Measurements from ENCODE around the gene CHAD. TPM values are rescaled to one million over a fixed set of nuclear protein-coding genes. Genes with fewer than 3 reads are reported as not detected.

Gene CHAD
- polyA plus RNA-seq, 4 donors: 0.66 to 3.2 (median 2.8) TPM

DNA sequence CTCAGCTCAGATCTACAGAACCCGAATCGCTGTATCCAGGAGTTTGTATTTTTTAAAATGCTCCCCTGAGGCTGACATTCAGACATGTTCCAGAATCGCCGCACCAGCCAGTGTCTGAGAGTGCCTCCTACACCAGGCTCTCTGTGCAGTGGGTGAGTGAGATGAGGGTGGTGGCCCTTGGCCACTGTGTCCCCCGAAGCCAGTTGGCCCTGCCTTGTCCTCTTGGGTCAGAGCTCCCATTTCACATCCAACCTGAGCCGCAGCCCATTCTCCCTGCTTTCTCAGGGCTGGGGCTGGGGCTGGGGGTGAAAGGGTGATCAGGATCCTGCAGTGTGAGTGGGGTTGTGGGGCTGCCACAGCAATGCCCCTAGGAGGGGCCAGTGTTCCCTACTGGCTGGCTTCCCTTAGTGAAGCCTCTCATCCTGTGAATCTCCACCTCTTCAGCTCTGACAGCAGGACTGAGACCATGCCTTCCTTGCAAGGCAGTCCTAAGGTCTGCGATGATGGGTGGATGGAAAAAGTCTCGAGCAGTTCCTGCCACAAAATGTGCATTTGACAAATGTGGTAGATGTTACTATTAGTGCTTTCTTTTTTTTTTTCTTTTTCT lies 26.6 kb upstream of the CHAD start:
- no peak for DNase-seq (ENCODE audit: low read depth in 4 of 4, low spot score in 3 of 4)

DNA sequence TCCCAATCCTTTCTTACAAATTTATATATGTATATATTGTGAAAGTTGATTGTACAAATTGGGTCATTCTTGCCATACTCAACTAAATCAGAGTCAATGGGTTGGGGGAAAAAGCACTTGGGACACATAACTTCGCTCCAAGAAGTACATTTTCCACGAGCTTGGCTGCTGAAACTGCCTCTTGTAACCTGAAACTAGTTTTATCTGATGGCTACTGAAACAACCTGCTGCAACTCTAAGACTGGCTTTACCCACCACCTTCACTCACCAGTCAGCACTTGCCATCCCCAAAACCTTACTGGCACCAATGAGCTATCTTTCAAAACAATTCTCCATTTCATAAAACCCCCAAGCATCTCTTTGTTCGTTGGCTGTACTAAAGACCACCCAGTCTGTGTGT lies 25.1 kb upstream of the CHAD start:
- no peak for DNase-seq (ENCODE audit: low read depth in 4 of 4, low spot score in 3 of 4)

DNA sequence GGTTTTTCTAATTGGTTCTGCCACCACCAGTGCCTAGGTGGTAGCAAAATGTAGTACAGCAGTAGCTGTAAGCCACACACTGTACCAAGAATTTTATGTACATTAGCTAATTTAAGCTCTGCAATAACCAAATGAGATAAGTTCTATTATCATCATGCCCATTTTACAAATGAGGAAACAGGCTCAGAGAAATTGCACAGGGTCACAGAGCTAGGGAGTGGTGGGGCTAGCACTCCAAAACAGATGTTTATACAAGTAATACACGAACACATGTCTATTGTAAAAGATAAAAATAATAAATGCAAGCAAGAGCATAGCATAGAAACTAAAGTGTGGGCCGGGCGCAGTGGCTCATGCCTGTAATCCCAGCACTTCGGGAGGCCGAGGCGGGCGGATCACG lies 23.5 kb upstream of the CHAD start:
- no peak for DNase-seq (ENCODE audit: low read depth in 4 of 4, low spot score in 3 of 4)

DNA sequence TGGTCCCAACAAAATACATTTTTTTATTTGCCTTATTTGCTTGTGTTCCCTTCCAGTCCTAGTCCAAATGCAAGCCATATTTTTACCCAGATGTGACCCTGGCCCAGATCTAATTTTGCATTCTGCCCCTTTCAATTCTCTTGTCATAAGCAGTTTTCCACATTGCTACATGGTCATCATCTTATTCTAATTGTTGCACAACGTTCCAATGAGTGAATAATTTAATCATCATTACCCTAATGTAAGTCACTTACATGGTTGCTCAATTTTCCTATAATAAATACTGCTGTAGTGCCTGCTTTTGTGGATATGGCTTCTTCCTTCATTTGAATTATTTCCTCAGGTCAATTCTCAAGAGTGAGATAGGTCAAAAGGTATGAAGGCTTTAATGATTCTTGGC lies 22.8 kb upstream of the CHAD start:
- no peak for DNase-seq (ENCODE audit: low read depth in 4 of 4, low spot score in 3 of 4)

DNA sequence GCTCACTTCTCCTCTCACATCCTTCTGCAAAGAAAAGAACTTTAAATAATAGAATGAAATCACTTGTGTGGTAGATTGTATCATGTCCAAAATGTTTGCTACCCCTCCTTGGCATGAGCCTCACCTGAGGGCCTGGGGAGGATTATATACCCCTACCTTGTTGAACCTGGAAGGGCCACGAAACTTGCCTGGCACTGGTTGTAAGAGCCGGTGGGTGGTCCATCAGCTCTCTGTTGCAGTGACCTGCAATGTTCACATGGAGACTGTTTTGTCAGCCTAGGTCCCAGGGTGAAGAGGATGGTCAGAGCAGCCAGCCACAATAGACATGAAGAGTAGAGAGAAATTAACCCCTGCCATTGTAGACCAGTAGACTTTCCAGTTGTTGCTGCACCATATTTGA lies 20.2 kb upstream of the CHAD start:
- DNase-seq (ENCODE audit: low read depth in 4 of 4, low spot score in 3 of 4): no peak

DNA sequence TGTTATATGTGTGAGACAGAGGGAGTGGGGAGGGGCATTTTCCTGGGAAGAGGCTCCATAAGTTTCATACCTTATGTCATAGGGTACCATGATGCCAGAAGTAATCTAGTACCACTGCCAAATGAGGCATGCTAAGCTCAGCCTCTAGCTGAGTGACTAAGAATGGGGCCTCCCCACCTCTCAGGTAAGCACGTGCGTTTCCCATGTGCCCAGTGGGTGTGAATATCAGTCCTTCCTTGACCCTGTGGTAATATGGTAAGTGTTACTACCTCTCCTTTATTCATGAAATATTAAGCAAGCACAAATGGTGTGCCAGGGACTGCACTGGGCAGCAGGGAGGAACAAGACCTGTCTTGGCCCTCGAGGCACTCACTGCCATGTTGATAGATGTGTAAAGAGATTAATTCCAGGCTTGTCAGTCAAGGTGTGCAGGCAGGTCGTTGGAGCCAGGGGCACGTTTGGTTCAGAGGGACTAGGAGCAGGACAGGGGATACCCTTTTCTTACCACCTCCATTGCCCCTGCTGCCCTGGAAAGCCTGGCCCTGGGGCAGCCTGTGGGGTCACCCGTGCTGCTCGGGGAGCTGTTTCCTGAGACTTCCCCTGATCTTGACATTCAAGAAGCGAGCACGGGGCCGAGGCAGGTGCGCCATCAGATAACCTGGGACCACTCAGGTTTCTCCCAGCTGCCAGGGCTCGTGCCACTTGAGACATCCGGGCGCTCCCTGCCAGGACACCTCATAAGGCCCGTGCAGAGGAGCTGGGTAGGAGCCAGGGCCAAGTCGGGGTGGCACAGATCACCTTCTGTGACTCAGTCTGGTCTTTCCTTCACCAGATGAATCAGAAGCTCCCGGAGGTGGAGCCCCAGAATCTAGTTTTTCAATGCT lies 18.8 kb upstream of the CHAD start:
- DNase-seq (ENCODE audit: low read depth in 4 of 4, low spot score in 3 of 4): no peak

DNA sequence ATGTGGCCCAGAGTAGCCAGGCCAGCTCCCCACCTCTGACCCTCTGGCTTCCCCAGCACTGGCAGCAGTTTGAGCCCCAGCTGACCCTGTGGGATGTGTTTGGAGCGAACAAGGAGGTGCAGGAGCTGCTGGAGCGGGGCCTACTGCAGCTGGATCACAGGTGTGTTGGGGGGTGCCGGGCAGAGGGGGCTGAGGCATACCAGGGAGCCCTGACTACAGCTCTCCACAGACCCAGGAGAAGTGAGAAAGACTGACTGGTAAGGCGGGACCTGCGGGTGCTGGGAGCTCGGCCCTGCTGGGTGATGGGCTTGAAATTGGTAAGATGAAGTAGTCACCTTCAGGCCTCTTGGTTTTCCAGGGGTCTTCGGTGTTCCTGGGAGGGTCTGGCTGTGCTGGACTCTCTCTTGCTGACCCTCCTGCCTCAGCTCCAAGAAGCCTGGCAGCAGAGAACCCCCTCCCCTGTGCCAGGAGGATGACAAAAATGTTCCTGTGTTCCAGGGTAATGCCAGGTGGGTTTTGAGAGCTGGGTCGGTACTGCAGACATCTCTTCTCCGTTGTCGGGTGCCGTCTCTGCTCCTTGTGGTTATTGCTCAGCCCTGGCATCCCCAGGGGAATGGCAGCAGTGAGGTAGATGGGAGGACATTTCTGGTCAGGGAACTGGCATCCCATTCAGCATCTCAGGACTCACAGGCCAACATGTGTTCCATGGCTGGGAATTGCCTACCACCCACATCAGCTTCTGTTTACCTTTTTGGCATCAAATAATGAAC lies 15.9 kb upstream of the CHAD start:
- no peak for DNase-seq (ENCODE audit: low read depth in 4 of 4, low spot score in 3 of 4)

DNA sequence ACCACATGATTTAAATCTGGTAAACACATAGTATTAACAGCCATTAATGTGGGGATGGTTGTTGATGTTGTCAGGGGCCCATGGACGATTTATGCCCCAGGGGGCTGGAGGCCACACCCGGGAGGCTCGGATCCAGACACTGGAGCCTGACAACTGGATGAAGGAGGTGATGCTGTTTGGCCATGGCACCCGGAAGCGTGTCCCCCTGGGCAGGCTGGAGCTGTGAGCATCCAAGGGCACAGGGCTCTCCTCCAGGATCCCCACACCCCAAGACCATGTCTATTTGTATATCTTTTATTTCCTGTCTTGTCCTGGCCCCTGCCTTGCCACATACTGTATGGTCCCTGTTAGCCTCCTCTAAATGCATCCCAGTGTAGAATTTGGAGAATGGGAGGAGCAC lies 14.6 kb upstream of the CHAD start:
- no peak for DNase-seq (ENCODE audit: low read depth in 4 of 4, low spot score in 3 of 4)

DNA sequence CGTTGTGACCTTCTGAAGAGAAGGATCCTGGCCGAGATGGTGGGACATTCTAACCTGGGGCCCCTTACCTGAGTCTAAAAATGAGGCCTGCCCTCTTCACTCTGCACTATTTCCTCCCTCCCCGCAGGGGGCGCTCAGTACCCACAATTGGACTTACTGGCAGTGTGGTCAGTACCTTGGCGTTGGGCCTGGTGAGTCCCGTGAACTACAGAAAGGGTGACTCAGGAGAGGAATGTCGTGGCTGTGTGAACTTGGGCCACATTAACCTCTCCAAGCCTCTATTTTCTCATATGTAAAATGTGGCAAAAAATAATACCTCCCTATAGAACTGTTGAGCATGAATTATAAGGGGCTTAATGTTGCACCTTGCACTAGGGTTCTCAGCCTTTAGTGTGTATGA lies 13.8 kb upstream of the CHAD start:
- DNase-seq (ENCODE audit: low read depth in 4 of 4, low spot score in 3 of 4): peak in 2 of 4 donors; percentile 67 to 79

DNA sequence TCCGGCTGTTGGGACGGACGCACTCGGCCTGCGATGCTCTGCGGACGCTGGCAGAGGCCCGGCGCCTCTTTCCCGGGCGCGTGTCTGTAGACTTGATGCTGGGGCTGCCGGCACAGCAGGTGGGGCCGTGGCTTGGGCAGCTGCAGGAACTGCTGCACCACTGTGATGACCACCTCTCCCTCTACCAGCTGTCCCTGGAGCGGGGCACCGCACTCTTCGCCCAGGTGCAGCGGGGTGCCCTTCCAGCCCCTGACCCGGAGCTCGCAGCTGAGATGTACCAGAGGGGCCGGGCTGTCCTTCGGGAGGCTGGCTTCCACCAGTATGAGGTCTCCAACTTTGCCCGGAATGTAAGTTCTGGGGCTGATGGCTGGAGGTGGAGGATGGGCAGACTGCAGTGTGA lies 13.4 kb upstream of the CHAD start:
- no peak for DNase-seq (ENCODE audit: low read depth in 4 of 4, low spot score in 3 of 4)

DNA sequence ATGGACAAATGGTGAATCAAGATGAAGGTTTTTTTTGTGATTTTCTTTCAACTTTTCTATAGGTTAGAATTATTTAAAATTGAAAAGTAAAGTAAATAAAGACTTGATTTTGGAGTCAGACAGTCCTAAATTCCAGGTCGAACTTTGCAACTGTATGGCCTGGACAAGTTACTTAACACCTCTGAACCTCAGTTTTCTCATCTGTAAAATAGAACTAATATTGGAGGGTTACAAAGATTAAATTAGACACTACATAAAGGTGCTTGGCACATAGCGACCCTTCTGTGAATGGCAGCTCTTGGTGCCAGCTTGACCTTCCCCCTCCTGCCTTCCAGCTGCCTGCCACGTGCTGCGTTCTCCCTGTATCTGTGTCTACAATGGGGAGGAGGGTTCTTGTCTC lies 13.0 kb upstream of the CHAD start:
- DNase-seq (ENCODE audit: low read depth in 4 of 4, low spot score in 3 of 4): no peak

DNA sequence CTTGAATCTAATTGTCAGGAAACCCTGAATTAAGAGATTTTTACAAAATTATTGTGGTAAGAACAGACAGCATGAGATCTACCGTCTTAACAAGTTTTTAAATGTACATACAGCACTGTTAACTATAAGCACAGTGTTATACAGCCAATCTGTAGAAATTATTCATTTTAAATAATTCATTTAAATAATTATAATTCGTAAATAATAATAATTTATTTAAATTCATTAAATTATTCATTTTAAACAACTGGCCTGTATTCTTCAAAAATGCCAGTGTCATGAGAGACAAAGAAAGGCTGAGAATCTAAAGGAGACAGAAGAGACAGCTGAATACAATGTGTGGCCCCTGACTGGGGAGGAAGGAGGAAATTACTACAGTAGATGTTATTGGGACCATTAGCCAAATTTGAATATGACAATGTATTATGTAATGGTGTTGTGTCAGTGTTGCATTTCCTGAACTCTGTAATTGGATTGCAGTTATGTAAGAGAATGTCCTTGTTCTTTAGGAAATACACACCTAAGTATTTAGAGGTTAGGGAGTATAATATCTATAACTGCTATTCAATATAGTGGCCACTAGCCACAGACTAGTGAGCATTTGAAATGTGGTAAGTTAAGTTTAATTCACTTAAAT lies 12.3 kb upstream of the CHAD start:
- DNase-seq (ENCODE audit: low read depth in 4 of 4, low spot score in 3 of 4): no peak

DNA sequence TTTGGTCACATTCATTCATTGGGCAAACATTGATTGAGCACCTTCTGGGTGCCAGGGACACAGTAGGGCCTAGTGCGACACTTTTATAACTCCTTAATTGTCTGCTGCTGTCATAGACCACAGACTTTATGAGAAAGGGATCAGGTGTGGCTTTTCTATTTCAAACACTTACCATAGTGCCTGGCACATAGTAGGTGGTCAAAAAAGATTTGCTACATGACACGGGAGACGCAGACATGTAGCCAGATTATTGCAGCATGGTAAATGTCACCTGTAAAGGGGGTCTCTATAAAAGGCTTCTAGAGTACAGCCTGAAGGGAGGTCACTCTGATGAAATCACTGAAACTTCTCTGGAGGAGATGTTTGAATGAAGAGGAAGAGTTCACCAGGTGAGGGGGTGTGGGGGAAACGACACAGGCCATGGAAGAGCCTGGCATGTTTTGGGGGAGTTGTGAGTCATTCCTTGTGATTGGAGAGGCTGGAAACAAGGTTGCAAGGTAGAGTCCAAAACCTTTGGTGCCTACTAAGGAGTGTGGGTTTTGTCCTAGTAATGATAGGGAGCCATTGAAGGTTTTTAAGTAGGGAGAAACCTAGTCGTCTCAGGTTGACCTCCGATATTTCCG lies 11.6 kb upstream of the CHAD start:
- DNase-seq (ENCODE audit: low read depth in 4 of 4, low spot score in 3 of 4): no peak

DNA sequence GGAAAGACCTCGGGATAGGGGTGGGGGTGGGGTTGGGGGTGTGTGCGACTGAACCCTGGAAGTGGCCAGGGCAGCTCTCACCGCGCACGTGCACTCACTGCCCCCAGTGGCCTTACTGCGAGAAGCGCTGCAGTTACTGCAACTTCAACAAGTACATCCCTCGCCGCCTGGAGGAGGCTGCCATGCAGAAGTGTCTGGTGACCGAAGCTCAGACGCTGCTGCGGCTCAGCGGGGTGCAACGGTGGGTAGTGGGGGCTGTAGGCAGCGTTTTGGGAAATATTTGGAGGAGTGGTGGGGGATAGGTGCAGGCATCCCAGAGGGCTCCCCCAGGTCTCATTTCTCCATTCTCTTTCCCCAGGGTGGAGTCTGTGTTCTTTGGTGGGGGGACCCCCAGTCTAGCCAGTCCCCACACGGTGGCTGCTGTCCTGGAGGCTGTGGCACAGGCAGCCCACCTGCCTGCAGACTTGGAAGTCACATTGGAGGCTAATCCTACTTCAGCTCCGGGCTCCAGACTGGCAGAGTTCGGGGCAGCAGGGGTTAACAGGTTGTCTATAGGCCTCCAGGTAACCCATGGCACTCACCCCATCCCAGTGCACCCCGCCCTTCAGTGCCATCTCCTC lies 11.0 kb upstream of the CHAD start:
- DNase-seq (ENCODE audit: low read depth in 4 of 4, low spot score in 3 of 4): peak in 1 of 4 donors; percentile 63

DNA sequence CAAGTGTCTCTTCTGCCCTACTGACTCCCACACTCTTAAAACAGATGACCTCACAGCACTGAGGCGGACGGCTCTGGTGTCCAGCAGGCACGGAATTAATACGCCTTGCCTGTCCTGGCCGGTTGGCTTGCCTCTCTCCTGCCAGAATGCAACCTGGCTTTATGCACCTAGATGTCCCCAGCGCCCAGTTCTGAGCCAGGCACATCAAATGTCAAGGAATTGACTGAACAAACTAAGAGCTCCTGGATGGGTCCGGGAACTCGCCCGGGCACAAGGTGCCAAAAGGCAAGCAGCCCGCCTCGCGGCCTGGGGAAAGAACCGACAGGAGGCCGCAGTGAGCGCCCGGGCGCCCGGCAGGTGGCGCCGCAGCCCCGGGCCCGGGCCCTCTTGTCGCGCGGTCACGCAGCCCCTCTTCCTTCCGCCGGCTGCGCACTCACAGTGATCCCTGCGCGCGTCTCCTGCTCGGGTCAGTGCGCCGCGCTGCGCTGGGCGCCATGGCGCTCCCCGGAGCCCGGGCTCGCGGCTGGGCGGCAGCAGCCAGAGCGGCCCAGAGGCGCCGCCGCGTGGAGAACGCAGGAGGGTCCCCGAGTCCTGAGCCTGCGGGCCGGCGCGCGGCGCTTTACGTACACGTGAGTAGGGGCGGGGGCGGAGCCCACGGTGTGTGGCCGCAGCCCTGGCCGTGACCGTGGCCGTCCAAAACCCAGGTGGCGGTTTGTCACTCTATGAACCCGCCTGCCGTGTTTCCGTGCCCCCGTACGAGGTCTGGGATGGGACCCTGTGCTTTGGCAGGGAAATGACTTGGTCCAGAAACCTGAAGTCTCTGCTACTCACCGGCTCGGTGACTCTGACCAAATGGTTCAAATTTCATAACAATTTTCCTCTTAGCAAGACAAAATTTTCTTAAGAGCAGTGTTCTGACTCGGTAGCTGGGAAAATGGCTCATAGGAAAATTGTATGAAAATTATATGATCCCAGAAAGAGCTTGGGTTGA lies 10.0 kb upstream of the CHAD start, which contains the start of gene RSAD1:
RSAD1 (plus strand) TSS at position 470 of the 991 bp plus-strand sequence; CDS start at position 495, 25 bp downstream.
- peak; percentile 63 to 82 (median 76) for DNase-seq (ENCODE audit: low read depth in 4 of 4, low spot score in 3 of 4)

DNA sequence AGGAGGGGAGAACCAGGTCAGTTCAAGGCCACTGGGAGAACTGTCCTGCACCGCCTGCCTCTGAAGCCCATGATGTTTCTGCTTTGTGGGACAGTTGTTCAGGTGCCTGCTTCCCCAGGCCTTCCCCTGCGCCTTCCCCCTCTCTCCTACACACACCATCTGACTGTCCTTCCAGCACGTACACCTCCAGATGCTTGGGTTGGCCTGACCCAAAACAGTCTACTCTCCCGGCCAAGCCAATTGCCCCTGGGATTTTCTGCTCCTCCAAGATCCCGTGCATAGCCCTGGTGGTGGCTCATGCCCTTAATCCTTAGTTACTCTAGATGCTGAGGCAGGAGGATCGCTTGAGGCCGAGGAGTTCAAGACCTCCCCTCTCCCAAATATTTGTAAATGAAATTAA lies 9.3 kb upstream of the CHAD start:
- DNase-seq (ENCODE audit: low read depth in 4 of 4, low spot score in 3 of 4): no peak

DNA sequence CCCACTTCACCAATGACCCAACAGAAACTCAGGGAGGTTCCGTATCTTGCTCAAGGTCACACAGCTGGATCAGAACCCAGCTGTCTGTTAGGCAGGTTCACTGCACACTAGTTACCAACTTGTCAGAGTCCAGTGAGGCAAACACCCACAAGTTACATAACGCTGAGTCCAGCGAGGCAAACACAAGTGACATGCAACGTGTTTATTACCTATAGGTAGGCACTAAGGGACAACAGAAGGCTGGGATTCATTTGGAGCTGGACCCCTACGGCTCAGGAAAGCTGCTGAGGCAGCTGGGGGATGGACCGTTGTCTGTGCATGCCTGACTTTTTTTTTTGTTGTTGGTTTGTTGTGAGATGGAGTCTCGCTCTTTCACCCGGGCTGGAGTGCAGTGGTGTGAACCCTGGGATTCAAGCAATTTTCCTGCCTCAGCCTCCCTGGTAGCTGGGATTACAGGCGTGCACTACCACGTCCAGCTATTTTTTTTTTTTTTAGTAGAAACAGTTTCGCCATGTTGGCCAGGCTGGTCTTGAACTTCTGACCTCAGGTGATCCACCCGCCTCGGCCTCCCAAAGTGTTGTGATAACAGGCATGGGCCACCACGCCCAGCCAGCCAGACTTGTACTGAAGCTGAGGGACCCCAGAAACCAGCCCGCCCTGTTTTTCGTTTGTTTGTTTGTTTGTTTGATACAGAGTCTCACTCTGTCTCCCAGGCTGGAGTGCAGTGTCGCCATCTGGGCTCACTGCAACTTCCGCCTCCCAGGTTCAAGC lies 8.1 kb upstream of the CHAD start:
- no peak for DNase-seq (ENCODE audit: low read depth in 4 of 4, low spot score in 3 of 4)
